Right renal pelvis (tissue), 4 donors: ENCODE results near the gene R3HDM2. TPM values are rescaled to one million over a fixed set of nuclear protein-coding genes. Genes with fewer than 3 reads are reported as not detected.

ENCODE experiments used
- DNase-seq, 4 donors: peaks; one replicate each; pipeline ENCODE4 v3.0.0-alpha.2; 2013; ENCODE audit warnings: low read depth in 4 of 4, low spot score in 3 of 4, missing footprints in 1 of 4
- polyA plus RNA-seq, 4 donors: library from polyadenylated mRNA; unstranded; fragments of 120-200 nt; gene quantifications; one replicate each; pipeline ENCODE4 v1.2.1, GENCODE V29; 2013; ENCODE audit not compliant: insufficient read length in 4 of 4

Gene R3HDM2
- polyA plus RNA-seq, 4 donors = 59.0 to 88.3 (median 69.8) TPM

DNA sequence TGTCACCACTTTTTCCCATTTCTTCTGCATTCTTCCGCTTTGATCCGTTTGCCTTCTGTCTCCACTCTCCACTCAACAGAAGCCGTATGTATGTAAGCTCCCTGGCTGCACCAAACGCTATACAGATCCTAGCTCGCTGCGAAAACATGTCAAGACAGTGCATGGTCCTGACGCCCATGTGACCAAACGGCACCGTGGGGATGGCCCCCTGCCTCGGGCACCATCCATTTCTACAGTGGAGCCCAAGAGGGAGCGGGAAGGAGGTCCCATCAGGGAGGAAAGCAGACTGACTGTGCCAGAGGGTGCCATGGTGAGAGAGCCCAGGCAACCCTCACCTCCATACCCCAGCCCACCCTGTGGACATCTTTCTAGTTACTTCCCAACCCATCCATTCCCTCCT, 37.1 kb upstream of the R3HDM2 start:
- no peak for DNase-seq

DNA sequence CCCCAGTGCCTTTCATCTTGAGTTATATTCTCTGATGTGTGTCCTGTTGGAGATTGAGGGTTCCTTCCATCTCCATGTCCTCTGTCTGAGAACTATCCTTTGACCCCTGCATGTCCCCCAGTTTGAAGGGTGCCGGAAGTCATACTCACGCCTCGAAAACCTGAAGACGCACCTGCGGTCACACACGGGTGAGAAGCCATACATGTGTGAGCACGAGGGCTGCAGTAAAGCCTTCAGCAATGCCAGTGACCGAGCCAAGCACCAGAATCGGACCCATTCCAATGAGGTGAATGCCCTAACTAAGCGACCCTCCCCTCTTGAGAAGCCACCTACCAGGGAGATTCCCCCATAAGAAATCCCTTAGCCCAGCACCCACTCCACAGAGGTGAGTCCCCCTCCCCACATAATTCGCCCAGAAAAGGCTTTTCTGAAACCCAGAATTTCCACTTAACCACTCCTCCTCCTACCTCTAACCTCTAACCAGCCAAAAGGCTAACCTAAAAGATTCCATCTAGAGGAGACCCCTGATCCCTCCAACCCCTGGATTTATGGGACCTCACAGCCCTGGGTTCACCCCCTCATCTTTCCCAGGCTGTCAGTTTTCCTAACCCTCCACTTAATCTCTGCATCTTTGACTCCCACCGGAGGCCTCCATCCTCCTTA, 36.5 kb upstream of the R3HDM2 start:
- DNase-seq = no peak

DNA sequence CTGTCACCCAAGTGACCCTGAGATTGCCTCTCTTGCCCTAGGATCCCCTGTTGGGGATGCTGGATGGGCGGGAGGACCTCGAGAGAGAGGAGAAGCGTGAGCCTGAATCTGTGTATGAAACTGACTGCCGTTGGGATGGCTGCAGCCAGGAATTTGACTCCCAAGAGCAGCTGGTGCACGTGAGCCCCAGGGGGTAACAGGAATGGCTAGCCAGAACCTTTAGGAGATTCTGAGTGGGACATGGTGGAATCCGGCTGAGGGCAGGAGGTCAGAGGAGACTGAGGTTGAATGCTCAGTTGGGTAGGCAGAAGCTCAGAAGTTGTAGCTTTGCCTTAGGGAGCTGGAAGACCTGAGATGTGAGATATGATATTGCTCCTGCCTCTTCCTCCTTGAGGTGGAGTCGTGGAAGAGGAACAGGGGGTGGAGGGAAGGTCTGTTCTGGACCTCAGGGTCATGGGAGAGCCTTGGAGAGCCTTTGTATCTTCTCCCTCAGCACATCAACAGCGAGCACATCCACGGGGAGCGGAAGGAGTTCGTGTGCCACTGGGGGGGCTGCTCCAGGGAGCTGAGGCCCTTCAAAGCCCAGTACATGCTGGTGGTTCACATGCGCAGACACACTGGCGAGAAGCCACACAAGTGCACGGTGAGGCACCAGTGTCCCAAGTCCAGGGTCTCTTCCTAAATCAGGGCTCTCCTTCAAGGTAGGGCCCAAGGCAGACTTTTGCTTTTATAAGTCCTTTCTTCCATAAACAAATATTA, 35.1 kb upstream of the R3HDM2 start:
- no peak for DNase-seq

DNA sequence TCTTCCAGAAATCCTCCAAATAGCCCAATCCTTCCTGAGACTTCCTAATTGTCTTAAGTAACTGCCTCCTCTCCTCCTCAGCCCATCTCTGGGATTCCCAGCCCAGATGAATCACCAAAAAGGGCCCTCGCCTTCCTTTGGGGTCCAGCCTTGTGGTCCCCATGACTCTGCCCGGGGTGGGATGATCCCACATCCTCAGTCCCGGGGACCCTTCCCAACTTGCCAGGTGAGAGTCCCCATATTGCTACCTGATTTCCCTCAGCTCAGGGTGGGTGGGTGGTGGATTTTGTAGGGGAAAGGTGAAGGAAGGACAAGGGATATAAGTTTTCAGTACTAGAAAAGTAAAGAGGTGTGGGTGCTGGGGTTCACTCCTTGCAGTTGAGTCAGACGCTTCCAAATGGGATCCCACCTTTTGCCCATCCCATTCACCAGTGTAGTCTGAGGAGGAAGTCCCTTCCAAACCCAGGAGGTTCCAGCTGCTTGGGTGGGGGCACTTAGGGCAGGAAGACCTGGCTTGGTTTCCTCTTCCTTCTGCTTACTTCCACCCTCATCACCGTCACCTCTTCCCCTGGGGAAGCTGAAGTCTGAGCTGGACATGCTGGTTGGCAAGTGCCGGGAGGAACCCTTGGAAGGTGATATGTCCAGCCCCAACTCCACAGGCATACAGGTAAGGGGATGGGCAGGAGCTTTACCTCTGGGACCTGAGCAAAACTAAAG, 34.3 kb upstream of the R3HDM2 start:
- no peak for DNase-seq

DNA sequence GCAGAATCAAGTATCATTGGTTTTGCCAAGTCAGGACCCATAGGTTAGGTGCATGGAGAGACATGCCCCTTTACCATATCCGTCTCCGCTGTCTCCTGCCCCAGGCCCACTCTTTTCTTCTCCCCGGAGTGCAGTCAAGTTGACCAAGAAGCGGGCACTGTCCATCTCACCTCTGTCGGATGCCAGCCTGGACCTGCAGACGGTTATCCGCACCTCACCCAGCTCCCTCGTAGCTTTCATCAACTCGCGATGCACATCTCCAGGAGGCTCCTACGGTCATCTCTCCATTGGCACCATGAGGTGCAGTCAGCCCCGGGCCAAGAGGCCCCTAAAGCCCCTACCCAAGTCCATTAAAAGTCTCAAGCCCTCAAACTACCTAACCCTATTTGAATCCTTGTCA, 33.7 kb upstream of the R3HDM2 start:
- DNase-seq = no peak

DNA sequence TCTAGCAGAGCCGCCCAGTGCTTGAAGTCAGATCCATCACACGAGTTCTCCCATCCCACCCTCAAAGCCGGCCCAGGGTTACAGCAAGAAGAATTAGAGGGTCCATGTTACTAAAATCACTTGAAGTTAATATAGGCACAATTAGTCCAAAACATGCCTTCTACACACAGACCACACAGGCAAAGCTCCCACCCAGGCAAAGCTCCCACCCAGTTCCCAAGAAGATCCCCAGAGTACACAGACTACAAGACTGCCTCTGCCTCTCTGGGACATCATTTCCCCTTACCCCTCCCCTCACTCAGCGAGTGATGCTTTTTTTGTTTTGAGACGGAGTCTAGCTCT, 32.0 kb upstream of the R3HDM2 start:
- no peak for DNase-seq

DNA sequence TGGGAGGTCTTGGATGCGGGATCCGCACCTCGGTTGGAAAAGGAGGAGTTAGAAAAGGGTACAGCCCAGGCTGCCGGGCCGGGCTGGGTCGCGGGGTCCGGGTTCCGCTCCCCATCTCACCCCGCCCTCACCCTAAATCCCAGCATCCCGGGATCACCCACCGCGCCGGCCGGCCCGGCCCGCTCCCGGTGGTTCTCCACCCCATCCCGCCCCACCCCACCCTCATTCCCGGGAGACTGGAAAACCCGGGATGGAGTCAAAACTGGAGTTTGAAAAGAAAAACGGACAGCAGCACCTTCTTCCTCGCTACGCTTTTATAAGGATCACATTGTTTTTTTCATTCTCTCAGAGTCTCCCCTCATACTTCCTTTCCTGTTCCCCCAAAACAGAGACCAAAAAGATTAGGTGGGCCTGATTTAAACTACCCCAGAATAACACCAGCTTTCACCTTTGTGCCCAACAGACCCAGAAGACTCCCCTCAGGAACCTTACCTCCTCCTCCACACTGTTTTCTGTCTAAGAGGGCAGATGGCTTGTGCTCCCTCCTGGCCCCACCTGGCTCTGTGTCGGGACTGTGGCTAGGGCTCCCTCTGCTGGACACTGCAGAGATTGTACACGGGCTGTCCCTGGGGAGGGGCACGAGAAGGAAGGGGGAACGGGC, 31.5 kb upstream of the R3HDM2 start:
- DNase-seq = peak; percentile 84 to 86 (median 84)

DNA sequence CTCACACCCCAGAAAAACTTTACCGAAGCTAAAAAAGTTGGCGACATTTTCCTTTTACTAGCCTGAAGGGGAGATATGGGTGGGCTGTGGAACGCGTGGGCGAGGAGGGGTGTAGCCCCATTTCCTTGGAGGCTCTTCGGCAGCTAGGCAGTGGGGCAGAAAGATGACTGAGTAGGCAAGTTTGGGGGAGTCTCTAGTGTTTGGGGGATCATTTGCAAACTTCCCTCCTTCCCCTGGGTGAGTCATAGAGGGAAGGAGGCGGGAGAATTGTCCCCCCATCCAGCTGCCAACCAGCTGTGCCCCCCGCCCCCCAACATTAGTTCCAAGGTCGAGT, 31.0 kb upstream of the R3HDM2 start:
- no peak for DNase-seq

DNA sequence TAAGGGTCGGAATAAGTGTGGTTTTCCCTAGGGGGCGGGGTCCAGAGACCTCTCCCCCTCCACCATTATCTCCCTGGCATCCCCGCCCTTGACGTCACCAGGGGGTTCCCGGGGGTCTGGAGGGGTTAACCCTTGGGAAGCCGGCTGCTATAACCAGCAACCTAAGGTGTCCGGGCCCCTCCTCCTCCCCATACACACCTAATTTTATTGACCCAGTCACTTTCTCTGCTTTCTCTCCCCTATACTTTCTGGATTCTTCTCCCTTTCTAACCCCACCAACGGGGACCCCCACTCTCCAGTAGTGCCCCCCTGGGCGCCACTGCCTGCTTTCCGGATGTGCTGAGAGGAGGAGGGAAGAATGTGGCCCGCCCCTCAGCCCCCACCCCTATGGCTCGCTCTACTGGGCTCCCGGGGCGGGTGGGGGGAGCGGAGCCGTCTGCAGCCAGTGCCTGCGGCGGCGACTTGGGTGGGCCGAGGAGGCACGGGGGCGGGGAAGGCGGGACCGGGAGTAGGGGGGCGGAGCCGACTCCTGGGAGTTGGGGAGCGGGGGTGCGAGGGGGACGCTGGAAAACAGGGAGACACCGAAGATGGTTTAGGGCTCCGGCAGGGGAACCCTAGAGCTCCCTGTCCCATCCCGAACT, 30.6 kb upstream of the R3HDM2 start:
- DNase-seq = peak in 2 of 4 donors; percentile 67 to 74

DNA sequence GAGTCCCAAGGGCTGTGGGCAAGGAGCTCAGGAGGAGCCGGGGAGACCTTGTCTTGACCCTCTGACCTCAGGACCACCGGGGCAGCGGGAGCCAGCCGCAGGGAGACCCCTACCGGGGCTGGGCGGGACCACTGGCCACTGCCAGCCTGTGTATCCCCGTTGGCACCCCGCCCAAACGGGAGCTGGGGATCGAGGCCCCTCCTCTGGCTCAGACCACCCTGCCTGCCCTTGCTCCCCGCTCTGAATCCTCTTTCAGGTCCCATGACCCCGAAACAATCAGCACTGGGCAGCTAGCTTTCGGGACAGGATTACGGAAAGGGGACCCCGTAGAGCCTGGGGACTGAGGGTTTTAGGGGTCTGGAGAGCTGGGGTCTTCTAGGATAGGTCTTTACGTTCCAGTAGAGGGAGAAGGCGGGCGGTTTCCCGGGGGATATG, 30.0 kb upstream of the R3HDM2 start:
- no peak for DNase-seq

DNA sequence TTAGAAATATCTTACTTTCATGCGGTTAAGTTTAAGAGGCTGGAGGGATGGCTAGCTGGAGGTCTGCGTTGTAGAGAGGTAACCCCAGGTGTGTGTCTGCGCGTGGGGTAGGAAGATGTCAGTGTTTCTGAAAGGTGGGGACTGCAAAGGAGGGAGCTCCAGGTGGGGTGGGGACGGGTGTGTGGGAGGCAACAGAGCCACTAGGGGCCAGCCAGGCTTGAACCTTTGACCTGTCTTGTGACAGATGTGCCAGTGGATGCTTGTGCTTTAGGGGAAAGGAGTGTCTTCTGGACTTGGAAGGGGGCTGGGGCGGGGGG, 29.6 kb upstream of the R3HDM2 start:
- no peak for DNase-seq

DNA sequence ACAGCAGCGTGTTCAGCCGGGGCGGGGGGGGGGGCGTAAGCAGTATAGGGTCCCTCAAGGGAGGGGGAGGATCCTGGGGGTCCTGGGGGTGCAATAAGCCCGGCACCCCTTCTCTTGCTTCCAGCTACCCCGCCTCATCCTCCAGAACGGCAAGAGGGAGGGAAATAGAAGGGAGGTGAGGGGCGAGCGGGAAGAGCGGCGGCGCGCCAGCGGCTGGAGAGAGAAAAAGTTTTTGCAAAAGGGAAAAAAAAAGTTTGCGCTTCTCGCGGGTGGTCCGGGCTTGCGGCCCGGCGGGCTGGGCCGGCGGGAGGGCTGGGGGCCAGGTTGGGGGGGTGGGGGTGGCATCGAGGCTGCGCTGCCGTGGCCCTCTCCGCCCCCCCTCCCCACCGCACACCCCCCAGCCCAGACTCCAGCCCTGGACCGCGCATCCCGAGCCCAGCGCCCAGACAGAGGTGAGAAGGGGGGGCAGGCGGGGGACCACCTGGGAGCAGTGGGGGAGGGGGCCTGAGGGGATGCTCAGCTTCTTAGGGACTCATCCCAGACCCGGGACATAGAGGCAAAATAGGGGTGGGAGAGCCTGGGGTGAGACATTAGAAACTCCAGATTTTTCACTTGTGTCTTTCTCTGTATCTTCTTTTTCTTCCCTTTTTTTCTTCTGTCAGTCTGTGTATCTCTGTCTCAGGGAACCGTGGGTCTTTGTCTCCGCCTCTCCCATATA, 29.1 kb upstream of the R3HDM2 start, which contains the start of gene GLI1:
Gene GLI1 (plus strand): TSS at position 36 of the 718 bp plus-strand sequence. CDS start 3,907 bp downstream, outside the sequence.
- no peak for DNase-seq

DNA sequence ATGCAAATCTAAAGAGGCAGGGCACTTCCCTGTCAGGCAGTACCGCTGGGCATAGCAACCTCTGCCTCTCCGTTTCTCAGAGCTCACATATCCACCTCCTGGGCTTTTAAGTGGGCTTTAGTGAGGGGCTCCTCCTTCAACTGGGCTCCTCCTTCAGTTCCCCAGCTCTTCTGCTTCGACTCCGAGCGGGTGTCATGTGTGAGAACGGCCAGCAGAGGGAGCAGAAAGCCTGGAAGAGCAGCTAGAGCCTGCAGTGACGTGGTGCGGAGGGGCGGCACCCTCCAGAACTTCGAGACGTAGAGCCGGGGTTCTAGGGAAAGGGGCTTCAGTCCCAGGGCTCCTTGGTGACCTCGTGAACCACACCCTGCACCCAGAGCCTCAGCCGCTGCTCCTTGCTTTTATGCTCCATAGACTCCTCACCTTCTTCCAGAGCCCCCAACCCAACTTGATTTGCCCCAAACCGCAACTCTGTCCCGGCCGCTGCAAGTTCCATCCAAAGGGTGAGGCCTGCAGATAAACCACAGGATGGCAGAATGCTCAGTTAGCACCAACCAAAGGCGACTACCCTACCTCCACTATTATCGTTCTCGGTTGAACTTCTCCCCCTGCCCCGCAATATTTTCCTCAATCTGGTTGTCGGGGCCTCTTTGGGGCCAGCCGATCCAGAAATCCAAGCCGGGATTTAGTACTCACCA, 28.4 kb upstream of the R3HDM2 start:
- DNase-seq = peak; percentile 91 to 99 (median 94)

DNA sequence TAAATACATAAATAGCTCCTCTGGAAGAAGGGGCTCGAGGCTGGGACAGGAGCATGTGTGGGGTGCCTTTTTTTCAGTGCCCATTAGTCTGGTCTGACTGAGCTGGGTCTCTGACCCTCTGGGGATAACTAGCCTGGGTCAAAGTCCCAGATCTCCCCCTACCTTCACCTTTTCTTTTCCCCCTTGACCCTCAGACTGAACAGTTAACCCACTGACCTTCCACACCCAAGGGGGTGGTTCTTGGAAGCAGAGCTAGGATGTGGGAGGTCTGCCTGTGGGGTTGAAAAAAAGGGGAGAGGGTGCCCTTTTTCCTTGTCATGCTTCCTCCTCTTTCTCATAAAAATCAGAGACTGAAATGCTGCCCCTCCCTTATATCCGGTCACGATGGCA, 27.8 kb upstream of the R3HDM2 start:
- DNase-seq = no peak

DNA sequence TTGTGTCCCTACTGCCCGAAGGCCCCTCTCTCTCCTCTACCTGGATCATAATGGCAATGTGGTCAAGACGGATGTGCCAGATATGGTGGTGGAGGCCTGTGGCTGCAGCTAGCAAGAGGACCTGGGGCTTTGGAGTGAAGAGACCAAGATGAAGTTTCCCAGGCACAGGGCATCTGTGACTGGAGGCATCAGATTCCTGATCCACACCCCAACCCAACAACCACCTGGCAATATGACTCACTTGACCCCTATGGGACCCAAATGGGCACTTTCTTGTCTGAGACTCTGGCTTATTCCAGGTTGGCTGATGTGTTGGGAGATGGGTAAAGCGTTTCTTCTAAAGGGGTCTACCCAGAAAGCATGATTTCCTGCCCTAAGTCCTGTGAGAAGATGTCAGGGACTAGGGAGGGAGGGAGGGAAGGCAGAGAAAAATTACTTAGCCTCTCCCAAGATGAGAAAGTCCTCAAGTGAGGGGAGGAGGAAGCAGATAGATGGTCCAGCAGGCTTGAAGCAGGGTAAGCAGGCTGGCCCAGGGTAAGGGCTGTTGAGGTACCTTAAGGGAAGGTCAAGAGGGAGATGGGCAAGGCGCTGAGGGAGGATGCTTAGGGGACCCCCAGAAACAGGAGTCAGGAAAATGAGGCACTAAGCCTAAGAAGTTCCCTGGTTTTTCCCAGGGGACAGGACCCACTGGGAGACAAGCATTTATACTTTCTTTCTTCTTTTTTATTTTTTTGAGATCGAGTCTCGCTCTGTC, 26.1 kb upstream of the R3HDM2 start:
- no peak for DNase-seq

DNA sequence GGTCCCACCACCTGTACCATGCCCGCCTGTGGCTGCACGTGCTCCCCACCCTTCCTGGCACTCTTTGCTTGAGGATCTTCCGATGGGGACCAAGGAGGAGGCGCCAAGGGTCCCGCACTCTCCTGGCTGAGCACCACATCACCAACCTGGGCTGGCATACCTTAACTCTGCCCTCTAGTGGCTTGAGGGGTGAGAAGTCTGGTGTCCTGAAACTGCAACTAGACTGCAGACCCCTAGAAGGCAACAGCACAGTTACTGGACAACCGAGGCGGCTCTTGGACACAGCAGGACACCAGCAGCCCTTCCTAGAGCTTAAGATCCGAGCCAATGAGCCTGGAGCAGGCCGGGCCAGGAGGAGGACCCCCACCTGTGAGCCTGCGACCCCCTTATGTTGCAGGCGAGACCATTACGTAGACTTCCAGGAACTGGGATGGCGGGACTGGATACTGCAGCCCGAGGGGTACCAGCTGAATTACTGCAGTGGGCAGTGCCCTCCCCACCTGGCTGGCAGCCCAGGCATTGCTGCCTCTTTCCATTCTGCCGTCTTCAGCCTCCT, 25.4 kb upstream of the R3HDM2 start:
- DNase-seq = no peak

DNA sequence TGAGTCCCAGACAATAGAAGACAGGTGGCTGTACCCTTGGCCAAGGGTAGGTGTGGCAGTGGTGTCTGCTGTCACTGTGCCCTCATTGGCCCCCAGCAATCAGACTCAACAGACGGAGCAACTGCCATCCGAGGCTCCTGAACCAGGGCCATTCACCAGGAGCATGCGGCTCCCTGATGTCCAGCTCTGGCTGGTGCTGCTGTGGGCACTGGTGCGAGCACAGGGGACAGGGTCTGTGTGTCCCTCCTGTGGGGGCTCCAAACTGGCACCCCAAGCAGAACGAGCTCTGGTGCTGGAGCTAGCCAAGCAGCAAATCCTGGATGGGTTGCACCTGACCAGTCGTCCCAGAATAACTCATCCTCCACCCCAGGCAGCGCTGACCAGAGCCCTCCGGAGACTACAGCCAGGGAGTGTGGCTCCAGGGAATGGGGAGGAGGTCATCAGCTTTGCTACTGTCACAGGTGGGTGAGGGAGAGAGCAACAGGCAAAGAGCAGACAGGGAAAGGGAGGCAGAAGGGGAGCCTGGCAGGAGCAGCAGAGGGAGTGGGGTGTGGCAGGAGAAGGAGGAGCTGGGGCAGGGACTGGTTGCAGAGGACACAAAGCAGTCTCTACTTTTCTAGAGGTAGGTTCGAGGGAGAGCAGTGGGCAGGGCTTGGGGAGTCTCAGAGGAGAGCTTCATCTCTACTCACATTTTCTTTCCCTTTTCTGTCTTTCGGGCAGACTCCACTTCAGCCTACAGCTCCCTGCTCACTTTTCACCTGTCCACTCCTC, 24.7 kb upstream of the R3HDM2 start:
- no peak for DNase-seq
